Measurements from ENCODE around the gene TMEM170B.

DNA sequence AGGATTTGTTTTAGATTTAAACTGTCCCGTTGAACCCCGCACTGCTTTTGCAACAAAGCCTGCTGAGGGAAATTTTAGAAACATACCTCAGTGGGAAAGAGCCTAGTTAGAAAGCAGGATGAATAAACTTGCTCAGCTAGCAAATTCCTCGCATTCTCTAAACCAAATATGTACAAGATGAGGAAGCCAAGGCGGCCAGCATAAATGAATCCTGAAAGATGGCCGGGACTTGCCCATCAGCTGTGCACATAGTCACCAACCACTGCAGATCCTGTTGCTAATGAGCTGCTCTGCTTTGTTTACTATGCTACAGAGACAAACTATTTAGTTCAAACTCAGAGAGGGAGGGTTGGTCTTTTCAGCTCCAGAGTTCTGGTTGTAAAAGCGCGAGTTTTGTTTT, 49.0 kb downstream of the TMEM170B start:
- TF ChIP-seq EZH2phosphoT487 (IDR thresholded peaks at IDR 0.05; ENCODE audit: borderline replicate concordance, low read length) = no peak
- TF ChIP-seq, protein P1, sequence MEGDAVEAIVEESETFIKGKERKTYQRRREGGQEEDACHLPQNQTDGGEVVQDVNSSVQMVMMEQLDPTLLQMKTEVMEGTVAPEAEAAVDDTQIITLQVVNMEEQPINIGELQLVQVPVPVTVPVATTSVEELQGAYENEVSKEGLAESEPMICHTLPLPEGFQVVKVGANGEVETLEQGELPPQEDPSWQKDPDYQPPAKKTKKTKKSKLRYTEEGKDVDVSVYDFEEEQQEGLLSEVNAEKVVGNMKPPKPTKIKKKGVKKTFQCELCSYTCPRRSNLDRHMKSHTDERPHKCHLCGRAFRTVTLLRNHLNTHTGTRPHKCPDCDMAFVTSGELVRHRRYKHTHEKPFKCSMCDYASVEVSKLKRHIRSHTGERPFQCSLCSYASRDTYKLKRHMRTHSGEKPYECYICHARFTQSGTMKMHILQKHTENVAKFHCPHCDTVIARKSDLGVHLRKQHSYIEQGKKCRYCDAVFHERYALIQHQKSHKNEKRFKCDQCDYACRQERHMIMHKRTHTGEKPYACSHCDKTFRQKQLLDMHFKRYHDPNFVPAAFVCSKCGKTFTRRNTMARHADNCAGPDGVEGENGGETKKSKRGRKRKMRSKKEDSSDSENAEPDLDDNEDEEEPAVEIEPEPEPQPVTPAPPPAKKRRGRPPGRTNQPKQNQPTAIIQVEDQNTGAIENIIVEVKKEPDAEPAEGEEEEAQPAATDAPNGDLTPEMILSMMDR (IDR thresholded peaks at IDR 0.05; ENCODE audit: low read depth, low read length, poor library complexity, severe bottlenecking) = no peak

Data from DOHH2 (cell line).